ENCODE measurements around the gene LY6G6C. TPM values are rescaled to one million over a fixed set of nuclear protein-coding genes. Genes with fewer than 3 reads are reported as not detected.

LY6G6C gene
- 1 to 10 TPM in 1 of 5 experiments, not detected in 4; 1.2 TPM for total RNA-seq
- polyA plus RNA-seq = not detected
- not detected for total RNA-seq

GRCh38 chr6:31721351-31722020, at the start of gene LY6G6C:
TSS of gene LY6G6C (minus strand) at chr6:31721746. CDS start at chr6:31721679, 67 bp downstream.
- DNase-seq (no peak), ATAC-seq (no peak)
- peak within 1 kb of the TSS in 2 of 10 donors; percentile 1 to 2 for H3K4me3 Mint-ChIP-seq
- peak within 1 kb of the TSS in 1 of 9 donors; percentile 9 for H3K27ac Mint-ChIP-seq
- Histone ChIP-seq H3K4me1 (ENCODE audit: control insufficient read depth in 2 of 2, insufficient read depth in 2 of 2, low read length in 2 of 2) (no peaks in the 10 kb centered on the region), H3K27ac (ENCODE audit: low read depth, low read length) (no peak within 1 kb of the TSS), H3K27me3 (ENCODE audit: control insufficient read depth in 2 of 2, insufficient read depth in 2 of 2, low read length in 2 of 2) (no peaks in the 10 kb centered on the region), H3K9me3 (ENCODE audit: control insufficient read depth in 2 of 3, low read length in 3 of 3) (no peaks in the 10 kb centered on the region), H3K4me3 (ENCODE audit: low read length) (no peak within 1 kb of the TSS), H3K36me3 (ENCODE audit: control insufficient read depth in 2 of 3, insufficient read depth in 3 of 3, low read length in 3 of 3) (no peaks in the 10 kb centered on the region)
- peaks cover 14 to 24% (median 20%) of the 10 kb centered on the region in 7 donors for H3K4me1 Mint-ChIP-seq
- no peaks in the 10 kb centered on the region for H3K9me3 Mint-ChIP-seq
- H3K27me3 Mint-ChIP-seq = peaks cover 0 to 6% (median 0%) of the 10 kb centered on the region in 5 donors
- H3K36me3 Mint-ChIP-seq = peaks cover 0 to 5% (median 0%) of the 10 kb centered on the region in 5 donors
- CTCF ChIA-PET = no interaction called here
- POLR2A ChIA-PET = no interaction called here
- intact Hi-C loops (cut with micrococcal nuclease) = no loop called here

GRCh38 chr6:31770860-31771259, 49.3 kb upstream of the LY6G6C start:
- Mint-ChIP-seq H3K4me1 (peaks cover 4 to 47% (median 36%) of the 10 kb centered on the region in 7 donors), H3K36me3 (peaks cover 0 to 15% (median 0%) of the 10 kb centered on the region in 5 donors), H3K9me3 (peaks cover 0 to 5% (median 0%) of the 10 kb centered on the region in 11 donors), H3K27ac (peak overlapping the region in 2 of 9 donors; percentile 19 to 74), H3K4me3 (peak overlapping the region in 4 of 10 donors; percentile 6 to 42 (median 24)), H3K27me3 (no peaks in the 10 kb centered on the region)
- DNase-seq = peak in 1 of 9 donors; percentile 7
- intact Hi-C loops (cut with micrococcal nuclease) = loop anchor here in 1 of 2 donors (1.0 kb wide), 1 partner anchor 29 kb away; no protein-coding TSS in a partner anchor
- CTCF ChIA-PET = interaction anchor here (1.0 to 1.8 kb wide), 4 partner anchors 32 to 57 kb away, joined by 3 to 16 read pairs (median 6); partner anchors contain the start of genes DDAH2, HSPA1B, LSM2 and MSH5
- Histone ChIP-seq H3K27me3 (ENCODE audit: control insufficient read depth in 2 of 2, insufficient read depth in 2 of 2, low read length in 2 of 2) (no peaks in the 10 kb centered on the region), H3K36me3 (ENCODE audit: control insufficient read depth in 2 of 3, insufficient read depth in 3 of 3, low read length in 3 of 3) (no peaks in the 10 kb centered on the region), H3K4me1 (ENCODE audit: control insufficient read depth in 2 of 2, insufficient read depth in 2 of 2, low read length in 2 of 2) (peaks cover 23 to 27% of the 10 kb centered on the region in 2 donors), H3K9me3 (ENCODE audit: control insufficient read depth in 2 of 3, low read length in 3 of 3) (no peaks in the 10 kb centered on the region), H3K4me3 (ENCODE audit: low read length) (no peak overlapping the region), H3K27ac (ENCODE audit: low read depth, low read length) (no peak overlapping the region)
- POLR2A ChIA-PET = interaction anchor here (0.6 to 1.7 kb wide), 8 partner anchors 23 to 985 kb away, joined by 3 to 6 read pairs (median 3); partner anchors contain the start of genes HSPA1A, HSPA1L and SKIC2
- no peak for ATAC-seq

DNA sequence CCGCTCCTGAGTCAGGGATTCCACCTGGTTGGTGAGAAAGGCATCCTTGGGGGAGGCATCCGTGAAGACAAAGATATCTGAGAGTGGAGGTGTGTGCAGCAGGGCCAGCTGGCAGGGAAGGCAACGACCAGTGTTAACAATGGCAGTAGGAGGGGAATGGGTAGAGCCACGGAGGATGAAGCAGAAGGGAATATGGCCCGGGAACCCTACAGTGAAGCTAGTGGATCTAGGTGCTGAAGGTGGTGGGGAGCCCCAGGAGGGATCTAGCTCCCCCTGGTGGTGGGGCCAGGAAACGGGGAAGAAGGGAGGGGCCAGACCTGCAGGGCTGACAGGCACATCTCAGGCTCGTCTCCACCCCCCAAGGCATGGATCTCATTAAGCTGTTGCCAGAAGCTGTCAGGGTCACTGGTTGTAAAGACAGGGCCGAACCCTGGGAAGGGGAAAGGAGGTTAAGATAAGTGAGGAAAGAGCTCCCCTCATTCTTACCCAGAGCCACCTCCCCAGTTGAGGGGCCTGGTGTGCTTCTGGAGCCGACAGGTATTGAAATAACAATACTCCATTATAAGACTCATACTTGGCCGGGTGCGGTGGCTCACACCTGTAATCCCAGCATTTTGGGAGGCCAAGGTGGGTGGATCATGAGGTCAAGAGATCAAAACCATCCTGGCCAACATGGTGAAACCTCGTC, 48.3 kb upstream of the LY6G6C start:
- H3K27ac Mint-ChIP-seq = peak overlapping the region in 4 of 9 donors; percentile 6 to 68 (median 38)
- peaks cover 0 to 5% (median 0%) of the 10 kb centered on the region in 11 donors for H3K9me3 Mint-ChIP-seq
- ChIA-PET CTCF (interaction anchor here (0.6 to 2.2 kb wide), 11 partner anchors 9 to 58 kb away, joined by 3 to 16 read pairs (median 5); partner anchors contain the start of genes CLIC1, DDAH2, HSPA1B and LSM2), POLR2A (interaction anchor here (0.9 to 1.9 kb wide), 3 partner anchors 22 to 190 kb away, joined by 3 to 6 read pairs (median 3); partner anchors contain the start of genes SKIC2 and VARS1)
- Histone ChIP-seq H3K27ac (ENCODE audit: low read depth, low read length) (no peak overlapping the region), H3K27me3 (ENCODE audit: control insufficient read depth in 2 of 2, insufficient read depth in 2 of 2, low read length in 2 of 2) (no peaks in the 10 kb centered on the region), H3K9me3 (ENCODE audit: control insufficient read depth in 2 of 3, low read length in 3 of 3) (no peaks in the 10 kb centered on the region), H3K4me3 (ENCODE audit: low read length) (no peak overlapping the region), H3K4me1 (ENCODE audit: control insufficient read depth in 2 of 2, insufficient read depth in 2 of 2, low read length in 2 of 2) (peaks cover 23 to 27% of the 10 kb centered on the region in 2 donors), H3K36me3 (ENCODE audit: control insufficient read depth in 2 of 3, insufficient read depth in 3 of 3, low read length in 3 of 3) (no peaks in the 10 kb centered on the region)
- peaks cover 0 to 16% (median 0%) of the 10 kb centered on the region in 5 donors for H3K36me3 Mint-ChIP-seq
- ATAC-seq (peak; percentile 89), DNase-seq (peak; percentile 56 to 85 (median 71))
- H3K4me3 Mint-ChIP-seq = peak overlapping the region in 3 of 10 donors; percentile 2 to 45 (median 7)
- no peaks in the 10 kb centered on the region for H3K27me3 Mint-ChIP-seq
- intact Hi-C loops (cut with micrococcal nuclease) = loop anchor here (1.0 to 2.0 kb wide), 5 partner anchors 28 to 89 kb away; partner anchors contain the start of genes DDAH2 (in 1 of the 2) and LY6G5C (in 1 of the 2)
- H3K4me1 Mint-ChIP-seq = peaks cover 4 to 38% (median 34%) of the 10 kb centered on the region in 7 donors

DNA sequence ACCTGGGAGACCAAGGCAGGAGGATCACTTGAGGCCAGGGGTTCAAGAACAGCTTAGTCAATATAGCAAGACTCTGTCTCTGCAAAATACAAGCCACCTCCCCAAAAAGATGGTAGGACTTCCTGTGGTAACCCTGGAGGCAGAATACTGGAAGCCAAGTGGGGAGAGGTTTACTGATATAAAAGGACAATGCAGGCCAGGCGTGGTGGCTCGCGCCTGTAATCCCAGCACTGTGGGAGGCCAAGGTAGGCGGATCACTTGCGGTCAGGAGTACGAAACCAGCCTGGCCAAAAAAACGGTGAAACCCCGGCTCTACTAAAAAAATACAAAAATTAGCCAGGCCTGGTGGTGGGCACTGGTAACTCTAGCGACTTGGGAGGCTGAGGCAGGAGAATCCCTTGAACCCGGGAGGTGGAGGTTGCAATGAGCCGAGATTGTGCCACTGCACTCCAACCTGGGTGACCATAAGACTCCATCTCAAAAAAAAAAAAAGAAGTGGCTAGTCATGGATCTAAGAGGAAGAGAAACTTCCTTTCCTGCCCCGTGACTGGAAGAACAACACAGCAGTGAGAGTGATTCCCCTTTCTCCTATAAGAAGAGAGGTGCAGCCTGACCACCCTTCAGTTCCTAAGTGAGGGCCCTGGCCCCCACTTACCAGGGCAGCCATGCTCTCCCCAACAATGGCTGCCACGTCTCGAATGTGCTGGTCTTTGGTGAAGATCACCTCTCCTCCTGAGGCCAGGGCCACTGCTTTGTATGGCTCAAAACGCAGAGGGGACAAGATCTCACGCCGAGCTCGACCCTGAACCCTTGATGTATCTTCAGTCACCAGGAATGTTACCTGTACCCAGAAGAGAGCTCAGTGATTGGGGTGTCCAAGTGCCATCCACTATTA, 47.1 kb upstream of the LY6G6C start:
- Mint-ChIP-seq H3K36me3 (peaks cover 0 to 20% (median 0%) of the 10 kb centered on the region in 5 donors), H3K27me3 (no peaks in the 10 kb centered on the region), H3K27ac (peak overlapping the region in 1 of 9 donors; percentile 62), H3K9me3 (peaks cover 0 to 5% (median 0%) of the 10 kb centered on the region in 11 donors), H3K4me1 (peaks cover 4 to 46% (median 31%) of the 10 kb centered on the region in 7 donors), H3K4me3 (no peak overlapping the region)
- POLR2A ChIA-PET = interaction anchor here (0.9 to 1.9 kb wide), 2 partner anchors 23 to 27 kb away, joined by 3 to 6 read pairs; partner anchors contain the start of gene VARS1
- Histone ChIP-seq H3K4me1 (ENCODE audit: control insufficient read depth in 2 of 2, insufficient read depth in 2 of 2, low read length in 2 of 2) (peaks cover 23 to 27% of the 10 kb centered on the region in 2 donors), H3K27me3 (ENCODE audit: control insufficient read depth in 2 of 2, insufficient read depth in 2 of 2, low read length in 2 of 2) (no peaks in the 10 kb centered on the region), H3K27ac (ENCODE audit: low read depth, low read length) (no peak overlapping the region), H3K9me3 (ENCODE audit: control insufficient read depth in 2 of 3, low read length in 3 of 3) (no peaks in the 10 kb centered on the region), H3K36me3 (ENCODE audit: control insufficient read depth in 2 of 3, insufficient read depth in 3 of 3, low read length in 3 of 3) (no peaks in the 10 kb centered on the region), H3K4me3 (ENCODE audit: low read length) (no peak overlapping the region)
- DNase-seq = no peak
- intact Hi-C loops (cut with micrococcal nuclease) = loop anchor here (1.0 to 2.0 kb wide), 4 partner anchors 30 to 88 kb away; partner anchors contain the start of genes DDAH2 (in 1 of the 2) and LY6G5C (in 1 of the 2)
- CTCF ChIA-PET = interaction anchor here (0.7 to 2.2 kb wide), 6 partner anchors 10 to 84 kb away, joined by 3 to 8 read pairs (median 6); partner anchors contain the start of genes CLIC1 and LSM2
- ATAC-seq = peak; percentile 40

GRCh38 chr6:31767096-31767645, 45.6 kb upstream of the LY6G6C start:
- no peak overlapping the region for H3K4me3 Mint-ChIP-seq
- Histone ChIP-seq H3K36me3 (ENCODE audit: control insufficient read depth in 2 of 3, insufficient read depth in 3 of 3, low read length in 3 of 3) (no peaks in the 10 kb centered on the region), H3K9me3 (ENCODE audit: control insufficient read depth in 2 of 3, low read length in 3 of 3) (no peaks in the 10 kb centered on the region), H3K4me3 (ENCODE audit: low read length) (no peak overlapping the region), H3K27me3 (ENCODE audit: control insufficient read depth in 2 of 2, insufficient read depth in 2 of 2, low read length in 2 of 2) (no peaks in the 10 kb centered on the region), H3K4me1 (ENCODE audit: control insufficient read depth in 2 of 2, insufficient read depth in 2 of 2, low read length in 2 of 2) (peaks cover 11 to 18% of the 10 kb centered on the region in 2 donors), H3K27ac (ENCODE audit: low read depth, low read length) (no peak overlapping the region)
- H3K36me3 Mint-ChIP-seq = peaks cover 0 to 20% (median 3%) of the 10 kb centered on the region in 5 donors
- CTCF ChIA-PET = interaction anchor here (0.6 kb wide), 2 partner anchors 109 to 236 kb away, joined by 3 read pairs; no protein-coding TSS in a partner anchor
- no peak for DNase-seq
- H3K9me3 Mint-ChIP-seq = peaks cover 0 to 5% (median 0%) of the 10 kb centered on the region in 11 donors
- ATAC-seq = no peak
- no peaks in the 10 kb centered on the region for H3K27me3 Mint-ChIP-seq
- intact Hi-C loops (cut with micrococcal nuclease) = no loop called here
- POLR2A ChIA-PET = no interaction called here
- peak overlapping the region in 1 of 9 donors; percentile 53 for H3K27ac Mint-ChIP-seq
- peaks cover 4 to 42% (median 25%) of the 10 kb centered on the region in 7 donors for H3K4me1 Mint-ChIP-seq

Data from naive thymus-derived CD4-positive, alpha-beta T cell (primary cell).